DMS114 treated with DMSO at 0.1 percent for 48 hours (cell line): ENCODE results near the gene PRKAA1.

ENCODE experiments used
- DNase-seq: peaks from one replicate; lab custom pipeline; 2025; ENCODE audit not compliant: unreplicated experiment; lab: John Stamatoyannopoulos, UW

The PRKAA1 gene

GRCh38 chr5:40798012-40798800 lies at the start of gene PRKAA1:
Gene PRKAA1, minus strand, starts transcription at chr5:40798374. Its CDS starts 185 bp downstream, at chr5:40798189.
- DNase-seq, result peak; percentile 79

GRCh38 chr5:40847525-40847924 lies 49.4 kb upstream of the PRKAA1 start:
- DNase-seq, result no peak

GRCh38 chr5:40846371-40846770 lies 48.2 kb upstream of the PRKAA1 start:
- DNase-seq, result no peak

GRCh38 chr5:40844565-40844964 lies 46.4 kb upstream of the PRKAA1 start:
- DNase-seq, result no peak

GRCh38 chr5:40842351-40842750 lies 44.2 kb upstream of the PRKAA1 start:
- DNase-seq, result no peak

- DNase-seq, result no peak
Observed at GRCh38 chr5:40841068-40841805, 43.1 kb upstream of the PRKAA1 start, which contains the start of gene CARD6. Gene CARD6, plus strand, starts transcription at chr5:40841367. Its CDS starts 16 bp downstream, at chr5:40841383.

- no peak for DNase-seq
Observed at GRCh38 chr5:40838086-40838485, 39.9 kb upstream of the PRKAA1 start.

- DNase-seq, result peak; percentile 90
Observed at GRCh38 chr5:40834849-40835787, 36.9 kb upstream of the PRKAA1 start, which contains the start of gene RPL37. Gene RPL37, minus strand, starts transcription at chr5:40835222. Its CDS starts 37 bp downstream, at chr5:40835185.

- DNase-seq, result no peak
Observed at GRCh38 chr5:40834391-40834848, 36.2 kb upstream of the PRKAA1 start.

GRCh38 chr5:40833712-40834229 lies 35.6 kb upstream of the PRKAA1 start:
- no peak for DNase-seq

GRCh38 chr5:40832345-40832744 lies 34.2 kb upstream of the PRKAA1 start:
- DNase-seq, result no peak

- no peak for DNase-seq
Observed at GRCh38 chr5:40831346-40832210, 33.4 kb upstream of the PRKAA1 start.

- DNase-seq, result no peak
Observed at GRCh38 chr5:40829748-40830533, 31.8 kb upstream of the PRKAA1 start.

GRCh38 chr5:40828690-40829661 lies 30.8 kb upstream of the PRKAA1 start:
- no peak for DNase-seq

GRCh38 chr5:40828021-40828631 lies 30.0 kb upstream of the PRKAA1 start:
- DNase-seq, result no peak

- DNase-seq, result no peak
Observed at GRCh38 chr5:40827188-40827977, 29.2 kb upstream of the PRKAA1 start.
